Measurements from ENCODE around the gene DCXR.

The DCXR gene

GRCh38 chr17:82054351-82055022, 17.0 kb upstream of the DCXR start:
- TF ChIP-seq MAX (IDR thresholded peaks at IDR 0.05; ENCODE audit: low read depth, low read length) (no peak), MYC (IDR thresholded peaks at IDR 0.05; ENCODE audit: low read depth, low read length) (no peak), POLR2A (IDR thresholded peaks at IDR 0.05; ENCODE audit: extremely low read depth, insufficient read length) (no peak), CTCF (IDR thresholded peaks at IDR 0.05; ENCODE audit: low read depth, low read length) (no peak)
- no peak overlapping the region for H3K4me3 ChIP-seq (ENCODE audit: low read depth, low read length)
- DNase-seq (ENCODE audit: low read depth), result no peak

GRCh38 chr17:82053556-82054263, 16.2 kb upstream of the DCXR start:
- H3K4me3 ChIP-seq (ENCODE audit: low read depth, low read length), result no peak overlapping the region
- no peak for DNase-seq (ENCODE audit: low read depth)
- TF ChIP-seq MAX (IDR thresholded peaks at IDR 0.05; ENCODE audit: low read depth, low read length), result no peak
- no peak for TF ChIP-seq MYC (IDR thresholded peaks at IDR 0.05; ENCODE audit: low read depth, low read length)
- TF ChIP-seq CTCF (IDR thresholded peaks at IDR 0.05; ENCODE audit: low read depth, low read length), result no peak
- no peak for TF ChIP-seq POLR2A (IDR thresholded peaks at IDR 0.05; ENCODE audit: extremely low read depth, insufficient read length)

GRCh38 chr17:82053130-82053529, 15.6 kb upstream of the DCXR start:
- no peak overlapping the region for H3K4me3 ChIP-seq (ENCODE audit: low read depth, low read length)
- TF ChIP-seq MAX (IDR thresholded peaks at IDR 0.05; ENCODE audit: low read depth, low read length) (no peak), MYC (IDR thresholded peaks at IDR 0.05; ENCODE audit: low read depth, low read length) (no peak)
- no peak for DNase-seq (ENCODE audit: low read depth)

GRCh38 chr17:82052638-82053059, 15.2 kb upstream of the DCXR start:
- H3K4me3 ChIP-seq (ENCODE audit: low read depth, low read length), result peak overlapping the region; percentile 80
- no peak for DNase-seq (ENCODE audit: low read depth)
- no peak for TF ChIP-seq MAX (IDR thresholded peaks at IDR 0.05; ENCODE audit: low read depth, low read length)
- TF ChIP-seq POLR2A (IDR thresholded peaks at IDR 0.05; ENCODE audit: extremely low read depth, insufficient read length), result no peak
- no peak for TF ChIP-seq CTCF (IDR thresholded peaks at IDR 0.05; ENCODE audit: low read depth, low read length)
- no peak for TF ChIP-seq MYC (IDR thresholded peaks at IDR 0.05; ENCODE audit: low read depth, low read length)

GRCh38 chr17:82051776-82052637, 14.5 kb upstream of the DCXR start, which contains the start of the genes GPS1 and RFNG:
TSS of gene GPS1 (plus strand) at chr17:82051898. CDS start at chr17:82051932, 34 bp downstream.
TSS of gene RFNG (minus strand) at chr17:82051811. CDS start at chr17:82051766, 45 bp downstream.
- TF ChIP-seq POLR2A (IDR thresholded peaks at IDR 0.05; ENCODE audit: extremely low read depth, insufficient read length), result no peak
- peak; percentile 31; the same call in 1 of the 2 replicates for TF ChIP-seq MAX (IDR thresholded peaks at IDR 0.05; ENCODE audit: low read depth, low read length)
- TF ChIP-seq CTCF (IDR thresholded peaks at IDR 0.05; ENCODE audit: low read depth, low read length), result no peak
- no peak for TF ChIP-seq MYC (IDR thresholded peaks at IDR 0.05; ENCODE audit: low read depth, low read length)
- peak within 1 kb of the TSS; percentile 80 for H3K4me3 ChIP-seq (ENCODE audit: low read depth, low read length)
- DNase-seq (ENCODE audit: low read depth), result peak; percentile 80
